ENCODE results near the gene HUNK.

The HUNK gene

GRCh38 chr21:31918250-31918775 is 45.5 kb downstream of the HUNK start:
- Mint-ChIP-seq H3K27me3 (ENCODE audit: low read depth) (no peaks in the 10 kb centered on the region), H3K27ac (no peak overlapping the region), H3K36me3 (ENCODE audit: low read depth) (peaks cover 44% of the 10 kb centered on the region), H3K4me1 (peaks cover 33% of the 10 kb centered on the region), H3K4me3 (no peak overlapping the region), H3K9me3 (peaks cover 12% of the 10 kb centered on the region)
- no peak for TF ChIP-seq CTCF (IDR thresholded peaks at IDR 0.05; ENCODE audit: unreplicated experiment in 3 of 3)

- no peak for TF ChIP-seq CTCF (IDR thresholded peaks at IDR 0.05; ENCODE audit: unreplicated experiment in 3 of 3)
- Mint-ChIP-seq H3K4me1 (peaks cover 15% of the 10 kb centered on the region), H3K36me3 (ENCODE audit: low read depth) (peaks cover 53% of the 10 kb centered on the region), H3K4me3 (no peak overlapping the region), H3K27ac (no peak overlapping the region), H3K9me3 (peaks cover 12% of the 10 kb centered on the region), H3K27me3 (ENCODE audit: low read depth) (no peaks in the 10 kb centered on the region)
Measured at GRCh38 chr21:31920275-31920674, 47.5 kb downstream of the HUNK start.

GRCh38 chr21:31921079-31921478 is 48.3 kb downstream of the HUNK start:
- H3K27me3 Mint-ChIP-seq (ENCODE audit: low read depth) = no peaks in the 10 kb centered on the region
- H3K4me3 Mint-ChIP-seq = no peak overlapping the region
- H3K27ac Mint-ChIP-seq = no peak overlapping the region
- H3K9me3 Mint-ChIP-seq = peaks cover 12% of the 10 kb centered on the region
- H3K4me1 Mint-ChIP-seq = peaks cover 11% of the 10 kb centered on the region
- TF ChIP-seq CTCF (IDR thresholded peaks at IDR 0.05; ENCODE audit: unreplicated experiment in 3 of 3) = no peak
- peaks cover 59% of the 10 kb centered on the region for H3K36me3 Mint-ChIP-seq (ENCODE audit: low read depth)

GRCh38 chr21:31922881-31923280 is 50.1 kb downstream of the HUNK start:
- TF ChIP-seq CTCF (IDR thresholded peaks at IDR 0.05; ENCODE audit: unreplicated experiment in 3 of 3) = no peak
- Mint-ChIP-seq H3K4me3 (no peak overlapping the region), H3K27ac (no peak overlapping the region), H3K27me3 (ENCODE audit: low read depth) (no peaks in the 10 kb centered on the region), H3K4me1 (peaks cover 3% of the 10 kb centered on the region), H3K9me3 (peaks cover 14% of the 10 kb centered on the region), H3K36me3 (ENCODE audit: low read depth) (peaks cover 56% of the 10 kb centered on the region)

- Mint-ChIP-seq H3K27me3 (ENCODE audit: low read depth) (no peaks in the 10 kb centered on the region), H3K9me3 (peaks cover 12% of the 10 kb centered on the region), H3K4me3 (no peak overlapping the region), H3K4me1 (peaks cover 12% of the 10 kb centered on the region), H3K27ac (no peak overlapping the region), H3K36me3 (ENCODE audit: low read depth) (peaks cover 56% of the 10 kb centered on the region)
- TF ChIP-seq CTCF (IDR thresholded peaks at IDR 0.05; ENCODE audit: unreplicated experiment in 3 of 3) = no peak
Measured at GRCh38 chr21:31923756-31924155, 50.9 kb downstream of the HUNK start.

GRCh38 chr21:31924548-31924947 is 51.7 kb downstream of the HUNK start:
- Mint-ChIP-seq H3K27me3 (ENCODE audit: low read depth) (no peaks in the 10 kb centered on the region), H3K9me3 (peaks cover 6% of the 10 kb centered on the region), H3K36me3 (ENCODE audit: low read depth) (peaks cover 51% of the 10 kb centered on the region), H3K27ac (no peak overlapping the region), H3K4me1 (peaks cover 19% of the 10 kb centered on the region), H3K4me3 (no peak overlapping the region)
- TF ChIP-seq CTCF (IDR thresholded peaks at IDR 0.05; ENCODE audit: unreplicated experiment in 3 of 3) = no peak

Data from nephron (organoid).